GM18511 (cell line): Measurements from ENCODE around the gene ZNF33B.
A peak's percentile ranks its signal among the peaks of the same experiment; 100 is the strongest.
"Not testable (repeated sequence)": the region's sequence is repeated elsewhere in the genome, so short reads cannot be mapped to it uniquely, and the experiment has no call there.

Source experiments
- ATAC-seq: cut with Tn5 transposase; IDR thresholded peaks from one replicate; pipeline ENCODE4 v1.9.1; 2021; ENCODE audit warnings: mild to moderate bottlenecking, moderate library complexity; ENCODE audit not compliant: unreplicated experiment

Gene ZNF33B

GRCh38 chr10:42638055-42638820 is at the start of gene ZNF33B:
ZNF33B (minus strand) TSS chr10:42638570; CDS start chr10:42636928, 1,642 bp downstream.
- peak; percentile 93 for ATAC-seq

- no peak for ATAC-seq
These were observed 46.1 kb upstream of the ZNF33B start for GRCh38 chr10:42684517-42684916.

- no peak for ATAC-seq
These were observed 41.9 kb upstream of the ZNF33B start for GRCh38 chr10:42680267-42680666.

GRCh38 chr10:42665181-42665979 is 27.0 kb upstream of the ZNF33B start:
- ATAC-seq: not testable (repeated sequence)

- ATAC-seq: no peak
These were observed 16.0 kb upstream of the ZNF33B start for GRCh38 chr10:42654419-42654818.

GRCh38 chr10:42652858-42653257 is 14.5 kb upstream of the ZNF33B start:
- ATAC-seq: no peak

- no peak for ATAC-seq
These were observed 12.0 kb upstream of the ZNF33B start for GRCh38 chr10:42650374-42650773.

GRCh38 chr10:42648512-42648911 is 10.1 kb upstream of the ZNF33B start:
- ATAC-seq: no peak

- no peak for ATAC-seq
These were observed 8.6 kb upstream of the ZNF33B start for GRCh38 chr10:42646687-42647640.

- ATAC-seq: no peak
These were observed 7.8 kb upstream of the ZNF33B start for GRCh38 chr10:42646214-42646613.

- ATAC-seq: no peak
These were observed 7.1 kb upstream of the ZNF33B start for GRCh38 chr10:42645516-42645915.

GRCh38 chr10:42645103-42645502 is 6.7 kb upstream of the ZNF33B start:
- no peak for ATAC-seq

GRCh38 chr10:42640610-42641229 is 2.4 kb upstream of the ZNF33B start:
- no peak for ATAC-seq

GRCh38 chr10:42638821-42639270 is 476 bp upstream of the ZNF33B start:
- ATAC-seq: no peak

- ATAC-seq: no peak
These were observed 719 bp downstream of the ZNF33B start for GRCh38 chr10:42637648-42638054.

- no peak for ATAC-seq
These were observed 1.2 kb downstream of the ZNF33B start for GRCh38 chr10:42637142-42637541.

GRCh38 chr10:42635098-42635497 is 3.3 kb downstream of the ZNF33B start:
- ATAC-seq: no peak

- ATAC-seq: no peak
These were observed 5.8 kb downstream of the ZNF33B start for GRCh38 chr10:42632564-42632963.

GRCh38 chr10:42630537-42631134 is 7.7 kb downstream of the ZNF33B start:
- peak; percentile 47 for ATAC-seq

- no peak for ATAC-seq
These were observed 14.4 kb downstream of the ZNF33B start for GRCh38 chr10:42623929-42624328.
